ENCODE data around the gene FIS1.
"Not testable (repeated sequence)": the region's sequence is repeated elsewhere in the genome, so short reads cannot be mapped to it uniquely, and the experiment has no call there.

Gene FIS1

DNA sequence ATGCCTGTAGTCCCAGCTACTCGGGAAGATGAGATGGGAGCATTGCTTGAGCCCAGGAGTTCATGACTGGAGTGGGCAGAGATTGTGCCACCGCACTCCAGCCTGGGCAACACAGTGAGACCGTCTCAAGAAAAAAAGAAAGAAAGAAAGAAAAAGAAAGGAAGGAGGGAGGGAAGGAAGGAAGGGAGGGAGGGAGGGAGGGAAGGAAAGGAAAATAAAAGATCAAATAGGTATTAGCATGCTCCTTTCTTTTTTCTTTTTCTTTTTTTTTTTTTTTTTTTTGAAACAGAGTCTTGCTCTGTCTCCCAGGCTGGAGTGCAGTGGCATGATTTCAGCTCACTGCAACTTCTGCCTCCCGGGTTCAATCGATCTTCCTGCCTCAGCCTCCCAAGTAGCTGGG, 8.3 kb upstream of the FIS1 start:
- DNase-seq = not testable (repeated sequence)

DNA sequence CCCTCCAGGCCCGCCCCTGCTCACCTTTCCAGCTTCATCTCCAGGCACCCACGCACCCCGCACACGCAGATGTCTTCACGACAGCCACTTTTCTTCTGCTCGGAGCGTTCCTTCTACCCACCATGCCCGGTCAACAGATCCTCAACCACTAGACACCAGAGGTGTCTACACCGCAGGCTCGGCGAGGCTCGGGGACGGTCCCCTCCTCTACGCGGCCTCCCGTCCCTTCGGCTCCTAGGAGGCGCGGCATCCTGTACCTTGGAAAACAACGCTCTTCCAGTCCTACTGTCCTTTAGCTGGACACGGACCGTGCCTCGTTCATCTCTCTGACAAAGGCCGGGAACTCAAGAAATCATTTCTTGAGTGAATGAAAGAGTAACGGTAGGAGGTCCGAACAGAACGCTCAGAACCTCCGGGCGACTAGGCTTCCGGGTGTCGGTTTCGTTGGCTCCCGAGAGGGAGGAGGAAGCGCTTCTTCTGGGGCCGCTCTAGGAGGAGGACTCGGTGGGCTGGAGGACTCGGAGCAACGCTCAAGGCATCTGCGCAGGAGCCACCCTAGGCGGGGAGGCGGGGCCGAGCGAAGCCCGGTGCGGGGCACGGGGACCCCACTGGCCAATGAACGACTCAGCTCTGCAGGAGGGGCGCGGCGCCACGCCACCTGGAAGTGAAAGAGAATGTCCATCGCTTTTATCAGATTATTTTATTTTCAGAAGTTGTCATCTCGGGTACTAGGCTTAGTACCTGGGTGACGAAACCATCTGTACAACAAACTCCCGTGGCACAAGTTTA, 7.2 kb upstream of the FIS1 start:
- DNase-seq = peak; percentile 98 to 99 (median 98)

DNA sequence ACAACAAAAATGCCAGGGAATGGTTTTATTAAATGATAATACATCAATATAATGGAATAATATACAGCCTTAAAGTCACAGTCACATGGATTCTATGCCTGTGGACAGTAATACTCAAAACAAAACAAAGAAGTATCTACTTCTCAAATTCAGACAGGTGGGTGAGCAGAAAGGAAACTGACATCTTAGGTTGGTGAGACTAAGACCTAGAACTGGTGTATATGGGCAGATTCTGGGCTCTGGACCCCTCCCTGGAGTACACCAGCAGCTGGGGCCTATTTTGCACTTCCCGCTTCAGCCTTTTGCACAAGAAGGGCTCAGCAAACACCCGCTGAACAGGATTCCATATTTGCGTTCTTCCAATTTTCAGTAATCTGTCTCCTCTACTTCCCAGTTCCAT, 5.4 kb upstream of the FIS1 start:
- no peak for DNase-seq

DNA sequence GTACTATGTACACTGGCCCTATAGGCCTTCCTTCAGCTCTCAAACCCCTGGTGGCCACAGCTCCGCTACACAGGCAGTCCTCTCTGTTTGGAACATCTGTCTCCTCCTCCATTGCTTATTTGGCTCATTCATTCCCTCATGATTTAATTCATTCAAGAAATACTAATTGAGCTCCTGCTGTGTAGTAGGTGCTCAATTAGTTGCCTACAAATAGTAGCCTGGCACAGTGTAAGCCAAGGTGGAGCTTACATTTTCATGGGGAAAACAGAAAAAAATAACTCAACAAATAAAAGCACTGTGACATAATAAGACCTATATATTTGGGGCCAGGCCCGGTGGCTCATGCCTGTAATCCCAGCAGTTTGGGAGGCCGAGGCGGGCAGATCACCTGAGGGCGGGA, 3.4 kb upstream of the FIS1 start:
- DNase-seq = no peak

DNA sequence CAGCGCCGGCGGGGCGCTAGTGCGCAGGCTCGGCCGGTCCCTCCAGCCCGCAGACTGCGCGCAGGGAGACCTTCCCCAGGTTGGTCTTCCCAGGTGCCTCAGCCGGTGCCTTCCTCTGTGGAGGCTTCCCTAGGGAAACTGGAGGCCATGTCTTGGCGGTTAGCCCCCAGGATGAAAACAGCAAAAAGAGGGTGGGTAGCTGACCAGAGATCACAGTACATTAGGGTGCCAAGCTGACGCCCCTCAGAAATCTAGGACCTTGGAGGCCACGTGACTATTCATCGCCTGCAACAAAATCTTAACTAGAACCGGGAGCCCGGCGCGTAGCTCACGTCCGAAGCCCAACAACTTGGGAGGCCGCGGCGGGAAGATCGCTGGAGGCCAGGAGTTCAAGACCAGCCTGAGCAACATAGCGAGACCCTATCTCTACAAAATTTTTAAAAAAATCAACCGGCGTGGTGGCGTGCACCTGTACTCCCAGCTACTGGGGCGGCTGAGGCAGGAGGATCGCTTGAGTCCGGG, 327 bp upstream of the FIS1 start:
- no peak for DNase-seq

DNA sequence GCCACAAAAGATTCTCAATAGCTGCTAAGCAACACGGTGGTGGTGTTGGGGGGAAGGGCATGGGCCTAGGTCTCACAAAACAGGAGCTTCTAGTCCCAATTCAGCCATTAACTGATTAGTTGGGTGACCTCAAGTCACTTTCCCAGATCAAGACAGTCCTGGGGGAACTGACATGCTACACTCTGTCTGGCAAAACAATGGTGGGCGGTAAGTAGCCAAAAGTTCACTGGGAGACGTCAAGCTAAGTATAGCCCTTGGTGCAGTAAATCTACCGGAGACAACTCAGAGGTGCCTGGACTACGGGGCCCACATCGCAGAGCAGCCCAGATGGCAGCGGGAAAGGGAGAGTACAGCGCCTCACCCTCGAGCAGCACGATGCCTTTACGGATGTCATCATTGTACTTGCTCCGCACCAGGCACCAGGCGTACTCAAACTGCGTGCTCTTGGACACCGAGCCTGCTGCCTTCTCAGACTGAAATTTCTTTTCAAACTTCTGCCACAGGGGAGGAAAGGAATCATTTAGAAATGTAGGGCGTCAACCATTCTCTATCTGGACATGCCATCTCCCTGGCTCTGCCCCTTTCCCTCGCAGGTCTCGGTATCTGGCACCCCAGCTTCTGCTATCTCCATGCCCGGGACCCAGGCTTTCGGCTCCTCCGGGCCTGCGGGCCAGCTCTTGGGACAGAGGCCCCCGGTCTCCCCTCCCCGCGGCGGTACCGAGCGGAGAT, 1.1 kb downstream of the FIS1 start:
- DNase-seq = no peak

DNA sequence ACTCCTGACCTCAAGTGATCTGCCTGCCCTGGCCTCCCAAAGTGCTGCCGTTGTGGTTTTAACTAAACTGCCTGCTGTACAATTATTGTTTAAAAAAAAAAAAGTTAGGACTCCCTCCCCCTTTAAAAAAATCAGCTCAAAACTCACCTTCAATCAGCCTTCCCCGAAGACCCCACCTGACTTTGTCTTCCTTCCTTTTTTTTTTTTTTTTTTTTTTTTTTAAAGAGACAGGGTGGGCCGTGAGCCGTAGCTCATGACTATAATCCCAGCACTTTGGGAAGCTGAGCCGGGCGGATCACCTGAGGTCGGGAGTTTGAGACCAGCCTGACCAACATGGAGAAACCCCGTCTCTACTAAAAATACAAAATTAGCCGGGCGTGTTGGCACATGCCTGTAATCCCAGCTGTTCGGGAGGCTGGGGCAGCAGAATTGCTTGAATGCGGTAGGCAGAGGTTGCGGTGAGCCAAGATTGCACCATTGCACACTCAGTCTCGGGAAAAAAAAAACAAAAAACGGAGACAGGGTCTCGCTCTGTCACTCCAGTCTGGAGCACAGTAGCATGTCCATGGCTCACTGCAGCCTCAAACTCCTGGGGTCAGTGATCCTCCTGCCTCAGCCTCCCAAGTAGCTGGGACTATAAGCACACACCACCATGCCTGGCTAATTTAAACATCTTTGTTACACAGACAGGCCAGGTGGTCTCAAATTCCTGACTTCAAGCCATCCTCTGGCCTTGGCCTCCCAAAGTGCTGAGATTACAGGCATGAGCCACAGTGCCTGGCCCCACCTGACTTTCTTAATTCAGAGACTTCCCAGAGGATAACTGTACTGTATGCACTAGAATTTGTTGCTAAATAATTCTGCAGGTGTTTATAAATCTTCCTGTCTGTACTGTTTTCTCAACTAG, 3.2 kb downstream of the FIS1 start:
- DNase-seq = no peak

DNA sequence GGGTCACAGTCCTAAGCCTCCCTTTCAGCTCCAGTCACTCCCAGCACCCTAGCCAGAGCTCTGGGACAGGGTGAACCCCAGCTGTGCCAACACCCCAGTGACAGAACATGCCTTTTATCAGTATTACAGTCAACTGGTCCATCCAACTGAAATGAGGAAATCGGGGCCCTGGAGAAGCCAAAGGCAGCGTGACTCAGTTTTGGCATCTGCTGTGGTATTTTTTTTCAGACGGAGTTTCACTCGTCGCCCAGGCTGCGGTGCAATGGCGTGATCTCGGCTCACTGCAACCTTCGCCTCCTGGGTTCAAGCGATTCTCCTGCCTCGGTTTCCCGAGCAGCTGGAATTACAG, 3.9 kb downstream of the FIS1 start:
- DNase-seq = no peak

DNA sequence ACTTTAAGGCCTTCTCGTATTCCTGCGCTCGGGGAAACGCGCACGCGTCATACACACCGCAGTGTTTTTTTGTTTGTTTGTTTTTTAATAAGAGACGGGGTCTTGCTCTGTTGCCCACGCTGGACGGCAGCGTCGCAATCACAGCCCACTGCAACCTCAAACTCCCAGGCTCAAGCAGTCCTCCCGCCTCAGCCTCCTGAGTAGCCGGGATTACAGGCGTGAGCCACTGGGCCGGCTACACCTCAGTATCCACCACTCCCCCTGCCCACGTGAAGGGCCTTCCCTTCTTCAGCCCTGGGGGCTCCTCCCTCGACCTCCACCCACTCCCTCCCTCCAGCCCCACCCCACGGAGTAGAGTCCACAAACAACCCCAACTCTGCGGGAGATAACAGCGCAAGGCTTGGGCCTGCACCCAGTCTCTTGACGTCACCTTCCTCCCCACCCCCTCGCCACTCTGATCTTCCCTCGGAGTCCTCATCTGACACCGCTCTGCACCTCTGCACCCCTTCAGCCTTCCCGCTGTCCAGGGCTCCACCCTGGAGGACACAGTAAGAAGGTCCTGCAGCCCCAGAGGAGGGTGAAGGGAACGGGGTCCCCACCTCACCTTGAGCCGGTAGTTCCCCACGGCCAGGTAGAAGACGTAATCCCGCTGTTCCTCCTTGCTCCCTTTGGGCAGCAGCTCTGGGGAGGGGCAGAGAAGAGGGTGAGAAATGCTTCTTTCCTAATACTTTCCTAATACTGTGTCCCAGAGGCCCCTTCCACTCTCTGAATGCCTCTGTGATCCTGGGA, 4.5 kb downstream of the FIS1 start:
- no peak for DNase-seq

DNA sequence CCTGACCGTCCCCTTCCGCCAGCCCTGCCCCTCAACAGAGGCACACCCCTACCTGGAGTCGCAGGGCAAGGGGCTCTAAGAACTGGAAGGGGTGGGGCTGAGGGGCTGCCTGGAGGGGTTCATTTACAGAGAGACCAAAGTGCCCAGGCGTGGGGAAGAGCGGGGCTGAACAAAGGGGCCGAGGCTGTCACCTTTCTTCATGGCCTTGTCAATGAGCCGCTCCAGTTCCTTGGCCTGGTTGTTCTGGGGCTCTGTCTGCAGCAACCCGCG, 5.0 kb downstream of the FIS1 start:
- DNase-seq = no peak

DNA sequence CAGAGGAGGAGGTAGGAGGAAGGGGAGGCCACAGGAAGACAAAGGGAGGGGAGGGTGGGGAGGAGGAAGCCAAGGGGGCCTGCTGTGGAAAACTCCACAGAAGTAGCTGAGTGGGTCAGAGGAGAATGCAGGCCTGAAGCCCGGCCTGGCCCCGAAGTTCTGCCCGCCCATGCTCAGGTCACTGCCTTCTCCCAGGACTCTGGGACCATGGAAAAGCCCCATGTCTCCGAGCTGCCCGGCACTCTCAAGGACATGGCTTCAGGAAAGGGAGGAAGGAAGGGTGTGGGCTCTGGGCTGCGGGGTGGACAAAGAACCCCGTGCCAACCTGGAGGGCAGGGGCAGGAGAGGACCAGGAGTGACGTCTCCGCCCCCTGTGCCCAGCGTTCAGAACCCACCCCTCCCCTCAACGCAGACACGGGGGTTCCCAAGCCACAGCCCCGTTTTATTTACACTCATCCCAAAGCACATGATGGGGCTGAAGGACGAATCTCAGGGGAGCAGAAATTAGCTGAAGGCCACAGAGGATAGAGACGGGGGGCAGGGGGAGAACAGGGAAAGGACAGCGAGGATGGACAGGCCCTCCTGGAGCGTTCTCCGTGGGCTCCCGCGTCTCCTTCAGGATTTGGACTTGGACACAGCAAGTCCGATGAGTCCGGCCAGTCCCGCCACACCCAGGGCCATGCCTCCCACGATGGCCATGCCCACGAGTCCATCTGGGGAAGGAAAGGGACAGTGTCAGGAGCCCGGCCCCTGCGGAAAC, 5.5 kb downstream of the FIS1 start:
- no peak for DNase-seq

DNA sequence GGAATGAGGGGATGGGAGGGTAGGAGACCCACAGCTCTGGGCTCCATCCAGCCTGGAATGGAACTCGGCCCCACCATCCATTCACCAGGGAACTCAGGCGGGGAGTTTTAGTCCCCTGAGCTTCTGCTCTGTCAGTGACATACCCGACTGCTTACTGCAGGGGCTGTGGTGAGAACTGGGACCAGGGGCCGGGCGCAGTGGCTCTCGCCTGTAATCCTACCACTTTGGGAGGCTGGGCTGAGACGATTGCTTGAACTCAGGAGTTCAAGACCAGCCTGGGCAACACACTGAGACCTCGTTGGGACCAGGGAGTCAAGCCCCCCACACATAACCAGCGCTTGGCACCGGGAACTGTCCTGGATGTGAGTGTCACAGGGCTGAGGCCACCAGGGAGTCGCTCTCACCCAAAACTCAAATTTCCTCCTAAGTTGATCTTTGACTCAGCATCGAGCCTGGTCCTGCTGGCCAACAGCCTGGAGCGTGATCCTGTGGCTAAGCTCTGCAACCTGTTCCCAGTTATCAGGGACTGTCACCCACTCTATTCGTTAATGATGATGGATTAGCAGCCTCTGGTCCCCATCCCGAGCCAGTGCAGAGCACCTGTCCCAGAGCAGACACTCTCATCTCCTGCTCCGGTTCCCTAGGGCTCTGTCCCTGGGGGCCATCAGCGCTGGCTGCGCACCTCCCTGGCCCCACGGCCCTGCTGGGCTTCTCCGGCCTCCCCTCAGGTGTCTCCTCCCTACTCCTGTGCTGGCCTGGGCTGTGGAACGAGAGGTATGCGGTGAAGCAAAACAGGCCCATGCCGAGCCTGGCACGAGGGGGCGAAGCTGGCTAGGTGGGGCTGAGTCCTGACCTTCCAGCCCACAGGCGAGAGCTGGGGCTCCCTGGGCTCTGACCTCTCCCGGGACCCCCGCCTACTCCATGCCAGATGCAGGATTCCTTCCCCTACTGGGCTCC, 6.4 kb downstream of the FIS1 start:
- DNase-seq = no peak

DNA sequence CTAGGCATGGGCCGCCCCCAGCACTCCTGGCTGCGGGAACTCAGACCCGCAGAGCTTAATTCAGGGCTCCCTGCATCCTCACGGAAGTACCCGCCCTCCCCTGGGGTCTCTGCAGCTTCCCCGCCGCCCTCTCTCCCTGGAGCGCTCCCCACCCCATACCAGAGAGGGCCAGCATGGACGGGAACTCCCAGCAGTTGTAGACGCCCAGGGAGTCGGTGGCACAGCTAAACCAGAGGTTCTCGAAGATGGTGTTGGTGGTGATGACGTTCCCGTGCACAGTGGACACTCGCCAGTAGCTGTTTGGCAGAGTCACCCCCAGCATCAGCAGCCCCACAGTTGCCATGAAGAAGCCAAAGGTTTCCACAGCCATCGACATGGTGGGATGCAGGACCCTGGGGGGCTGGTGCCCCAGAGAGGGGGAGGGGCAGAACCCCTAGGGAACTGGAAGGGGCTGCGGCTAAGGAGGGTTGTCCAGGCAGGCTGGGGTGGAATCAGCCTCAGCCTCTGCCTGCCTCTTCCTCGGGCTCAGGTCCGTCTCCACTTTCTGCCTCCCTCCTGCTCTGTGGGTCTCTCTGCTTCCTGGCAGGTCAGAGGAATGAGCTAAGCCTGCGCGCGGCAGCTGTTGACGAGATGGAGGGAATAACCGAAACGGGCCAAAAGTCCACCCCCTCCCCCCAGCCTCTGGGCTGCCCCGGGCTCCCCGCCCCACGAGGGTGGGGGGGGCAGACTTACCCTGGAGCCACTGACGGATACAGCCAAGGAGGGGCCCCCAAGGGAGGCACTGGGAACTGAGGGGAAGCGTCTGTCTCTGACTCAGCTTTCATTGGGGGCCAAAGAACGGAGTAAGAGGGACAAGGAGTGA, 7.4 kb downstream of the FIS1 start, which contains the start of gene CLDN15:
Gene CLDN15, minus strand, starts transcription at position 597 of the 862 bp plus-strand sequence. Its CDS starts 221 bp downstream, at position 376.
- no peak for DNase-seq

DNA sequence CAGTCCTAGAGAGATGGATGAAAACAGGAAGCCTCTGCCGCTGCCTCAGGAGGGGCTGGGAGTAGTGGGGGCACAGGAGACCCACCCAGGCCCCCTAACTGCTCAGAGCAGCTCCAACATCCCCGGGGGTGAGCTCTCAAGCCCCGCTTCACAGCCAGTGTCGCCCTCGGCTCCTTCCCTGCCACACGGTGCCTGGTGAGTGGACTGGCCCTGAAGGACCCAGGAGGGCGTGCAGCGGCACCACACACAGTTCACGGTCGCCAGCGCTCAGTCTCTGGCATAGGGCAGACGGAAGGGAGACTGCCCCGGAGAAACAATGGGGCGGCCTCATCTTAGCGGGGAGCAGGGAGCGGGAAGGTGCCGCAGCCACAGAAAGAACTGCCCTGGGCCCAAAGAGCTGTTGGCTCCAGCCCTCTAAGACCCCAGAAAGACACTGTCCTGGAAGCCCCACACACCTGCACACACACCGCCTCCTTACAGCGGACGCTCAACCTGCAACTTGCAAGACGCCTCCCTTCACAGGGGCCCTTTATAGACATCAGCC, 8.5 kb downstream of the FIS1 start:
- no peak for DNase-seq

DNA sequence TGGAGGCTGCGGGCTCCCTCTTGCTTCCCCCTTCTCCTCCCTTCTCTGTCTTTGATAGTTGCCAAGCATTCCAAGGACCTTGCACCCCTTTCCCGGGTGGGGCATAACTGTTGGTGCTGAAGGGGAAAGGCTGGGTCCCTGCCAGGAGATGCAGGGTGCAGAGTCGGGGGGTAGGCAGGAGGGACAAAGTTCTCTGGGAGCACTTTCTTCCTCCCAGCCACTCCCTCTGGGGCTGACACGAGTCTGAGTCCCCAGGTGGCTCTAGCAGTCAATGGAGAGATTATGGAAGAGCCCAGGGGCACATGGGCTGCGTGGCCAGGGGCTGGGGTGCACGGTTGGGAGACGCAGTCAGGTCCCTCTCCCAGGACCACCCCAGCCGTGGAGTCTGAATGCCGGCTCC, 9.4 kb downstream of the FIS1 start:
- DNase-seq = no peak

DNA sequence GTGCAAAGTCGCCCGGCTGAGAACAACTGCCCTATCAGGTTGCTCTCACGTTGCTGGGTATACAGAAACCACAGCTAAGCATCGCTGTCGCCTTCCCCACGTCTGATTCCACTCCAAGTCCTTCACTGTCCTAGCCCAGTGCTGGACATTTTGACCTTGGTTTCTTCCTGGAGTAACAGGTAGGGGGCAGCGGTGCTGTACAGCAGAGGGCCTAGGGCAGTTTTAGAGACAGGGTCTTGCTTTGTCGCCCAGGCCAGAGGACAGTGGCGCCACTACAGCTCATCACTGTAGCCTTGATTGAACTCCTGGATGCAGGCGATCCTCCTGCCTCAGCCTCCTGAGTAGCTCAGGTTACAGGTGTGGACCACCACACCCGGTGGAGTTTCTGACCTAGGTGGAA, 9.8 kb downstream of the FIS1 start:
- DNase-seq = no peak

DNA sequence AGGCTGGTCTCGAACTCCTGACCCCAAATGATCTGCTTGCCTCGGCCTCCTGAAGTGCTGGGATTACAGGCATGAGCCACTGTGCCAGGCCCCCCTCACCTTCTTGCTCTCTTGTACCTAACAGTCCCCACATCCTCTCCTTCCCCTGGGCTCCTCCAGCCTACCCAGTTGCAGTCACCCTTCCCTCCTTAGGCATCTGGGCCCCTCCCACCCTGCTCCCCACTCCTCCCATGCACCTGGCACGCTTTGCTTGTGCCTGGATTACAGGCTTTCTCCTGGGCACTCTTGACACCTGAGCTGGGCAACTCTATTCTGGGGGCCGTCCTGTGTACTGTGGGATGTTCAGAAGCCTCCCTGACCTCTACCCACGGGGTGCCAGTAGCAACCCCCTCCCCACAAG, 10.2 kb downstream of the FIS1 start:
- no peak for DNase-seq

DNA sequence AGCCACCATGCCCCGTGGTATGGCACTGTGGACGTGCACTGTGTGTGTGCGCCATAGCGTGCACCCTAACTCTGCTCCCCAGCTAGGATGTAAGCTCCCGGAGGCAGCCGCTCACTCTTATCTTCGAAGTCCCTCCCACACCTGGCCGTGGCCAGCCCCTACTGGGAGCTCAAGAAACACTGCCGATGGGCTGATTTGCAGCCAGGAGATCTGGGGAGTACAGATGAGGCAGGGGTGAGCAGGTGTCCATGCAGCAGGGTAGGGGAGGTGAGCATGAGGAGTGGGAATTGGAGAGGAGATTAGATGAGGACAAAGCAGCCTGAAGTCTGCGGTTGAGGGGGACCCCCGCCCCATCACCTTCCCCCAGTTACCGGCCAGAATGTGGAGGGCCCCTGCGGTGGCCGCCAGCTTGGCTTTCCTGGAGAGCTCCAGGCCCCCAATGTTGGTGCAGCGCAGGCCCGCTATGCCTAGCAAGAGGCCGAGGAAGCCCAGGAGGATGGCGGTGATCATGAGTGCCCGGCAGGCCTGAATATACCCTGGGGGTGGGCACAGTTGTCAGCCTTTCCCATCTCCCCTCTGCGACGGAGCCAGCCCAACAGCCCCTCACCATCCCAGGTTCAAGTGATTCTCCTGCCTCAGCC, 10.9 kb downstream of the FIS1 start:
- no peak for DNase-seq

Measured in NCI-H1417 (cell line).